HG03135 (cell line): Measurements from ENCODE around the gene IL32.

Experiments used
- ATAC-seq: cut with Tn5 transposase; IDR thresholded peaks from one replicate; pipeline ENCODE4 v1.9.1; 2021; ENCODE audit warnings: mild to moderate bottlenecking, moderate library complexity; ENCODE audit not compliant: unreplicated experiment

The IL32 gene

DNA sequence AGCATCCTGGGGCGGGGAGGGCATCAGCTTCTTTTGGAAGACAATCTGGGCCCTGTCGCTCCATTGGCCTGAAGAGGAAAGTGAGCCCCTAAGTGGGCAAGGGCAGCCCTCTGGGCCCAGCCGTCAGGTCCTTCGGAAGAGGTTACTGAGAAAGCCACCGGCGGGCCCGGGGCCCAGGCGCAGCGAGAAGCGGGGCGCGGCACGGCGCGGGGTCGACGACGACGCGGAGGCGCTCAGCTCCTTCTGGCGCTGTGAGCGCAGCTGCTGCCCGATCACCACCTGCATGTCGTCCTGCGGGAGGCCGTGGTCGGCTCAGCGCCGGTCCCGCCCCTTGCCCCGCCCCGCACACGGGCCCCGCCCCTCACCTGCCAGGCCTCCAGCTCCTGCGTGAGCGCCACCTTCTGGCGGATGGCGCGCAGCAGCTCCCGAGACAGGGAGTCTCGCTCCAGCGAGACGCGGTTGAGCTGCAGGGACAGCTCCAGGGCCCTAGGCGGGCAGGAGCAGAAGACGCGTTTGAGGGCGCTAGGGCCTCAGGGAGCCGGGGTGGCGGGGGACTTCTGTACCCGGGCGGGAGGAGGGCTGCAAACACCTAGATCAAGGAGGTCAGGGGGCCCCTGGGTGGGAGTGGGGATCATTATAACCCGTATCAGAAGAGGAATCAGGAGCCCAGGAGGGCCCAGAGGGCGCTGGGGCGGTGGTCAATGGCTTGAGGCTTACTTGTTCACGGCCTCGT, 37.3 kb upstream of the IL32 start:
- ATAC-seq, result no peak

- no peak for ATAC-seq
These were observed 36.6 kb upstream of the IL32 start for GRCh38 chr16:3028716-3029319.

- no peak for ATAC-seq
These were observed 35.8 kb upstream of the IL32 start for GRCh38 chr16:3029491-3030221.

GRCh38 chr16:3030222-3031212, 34.9 kb upstream of the IL32 start:
- ATAC-seq, result no peak

- ATAC-seq, result no peak
These were observed 32.8 kb upstream of the IL32 start for GRCh38 chr16:3032624-3033023.

DNA sequence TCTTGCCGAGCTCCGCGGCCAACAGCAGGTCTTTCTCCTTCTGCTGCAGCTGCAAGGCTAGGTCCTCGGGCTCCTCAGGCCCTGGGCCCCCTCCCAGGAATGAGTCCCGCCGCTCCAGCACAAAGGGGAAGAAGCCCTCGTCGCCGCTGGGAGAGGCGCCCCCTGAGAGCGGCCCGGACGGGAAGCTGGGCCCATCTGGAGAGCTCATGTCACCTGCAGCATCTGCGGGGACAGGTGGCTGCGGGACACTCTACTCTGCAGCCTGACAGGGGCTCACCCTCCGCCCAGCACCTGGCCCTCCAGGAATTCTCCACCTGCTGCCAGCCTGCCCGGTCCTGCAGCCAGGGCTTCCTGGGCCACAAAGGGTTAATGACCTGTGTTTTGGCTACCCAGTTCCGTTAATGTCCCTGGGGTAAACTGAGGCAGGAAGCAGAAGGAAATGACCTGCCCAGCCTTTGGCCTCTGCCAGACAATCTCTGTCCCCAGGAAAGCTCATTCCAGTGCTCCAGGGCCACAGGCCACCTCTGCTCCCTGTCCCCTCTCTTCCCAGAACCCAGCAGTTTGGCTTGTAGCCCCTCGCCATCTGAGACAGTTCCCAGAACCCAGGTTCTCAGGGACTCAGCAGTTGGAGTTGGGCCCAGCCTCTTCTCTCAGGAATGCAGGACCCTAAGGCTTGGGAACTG, 30.0 kb upstream of the IL32 start:
- no peak for ATAC-seq

DNA sequence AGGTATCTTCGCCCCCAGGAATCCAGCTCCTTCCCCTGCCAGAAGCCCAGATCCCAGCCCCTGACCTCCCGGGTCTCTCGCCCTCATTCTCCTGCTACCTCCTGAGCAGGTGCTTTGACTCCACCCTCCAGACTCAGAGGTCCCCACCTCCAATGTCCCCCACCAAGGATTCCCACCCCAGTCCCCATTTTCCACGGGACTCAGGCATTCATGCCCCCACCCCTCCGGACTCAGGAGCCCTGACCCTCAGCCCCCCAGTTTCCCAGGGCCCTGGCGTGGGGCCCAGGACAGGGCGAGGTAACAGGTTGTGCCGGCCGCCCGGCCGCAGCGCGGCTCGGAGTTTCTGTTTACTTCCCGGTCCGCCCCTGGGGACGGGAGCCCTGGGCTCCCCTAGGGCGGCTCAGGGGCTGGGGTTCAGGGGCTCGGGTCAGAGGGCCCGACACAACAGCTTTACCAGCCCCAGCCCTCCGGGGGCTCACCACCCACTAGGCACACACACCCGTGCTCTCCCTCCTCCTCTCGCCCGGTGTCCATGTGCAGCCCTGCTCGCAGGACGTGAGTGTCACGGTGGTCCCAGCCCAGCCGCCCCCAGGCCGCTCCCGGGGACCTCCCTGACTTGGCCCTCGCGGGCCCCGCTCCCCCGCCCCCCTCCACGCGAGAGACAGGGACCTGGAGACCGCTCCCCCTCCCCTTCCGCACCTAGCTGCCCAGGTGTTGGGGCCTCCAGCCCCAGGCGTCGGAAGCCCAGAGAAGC, 29.3 kb upstream of the IL32 start:
- no peak for ATAC-seq

- no peak for ATAC-seq
These were observed 28.6 kb upstream of the IL32 start, which contains the start of gene BICDL2 for GRCh38 chr16:3036726-3037315. Gene BICDL2, minus strand, starts transcription at chr16:3036944. Its CDS starts 1,448 bp downstream, at chr16:3035496.

GRCh38 chr16:3038256-3038655, 27.2 kb upstream of the IL32 start:
- ATAC-seq, result no peak

DNA sequence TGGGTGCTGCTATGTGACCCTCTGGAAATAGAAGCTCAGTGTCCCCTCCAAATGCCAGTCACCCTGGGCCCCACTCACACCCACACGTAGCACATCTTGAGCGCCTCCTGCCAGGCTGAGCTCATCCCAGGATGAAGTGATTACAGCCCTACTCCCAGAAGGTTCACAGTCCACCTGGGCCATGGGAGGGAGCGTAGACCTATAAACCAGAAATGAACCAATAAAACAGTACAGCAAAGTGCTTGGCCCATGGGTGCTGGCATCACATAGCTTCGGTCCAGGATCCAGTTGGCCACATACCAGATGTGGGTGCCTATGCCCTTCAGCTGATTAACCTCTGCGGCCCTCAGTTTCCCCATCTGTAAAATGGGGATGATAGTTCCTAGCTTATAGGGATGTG, 26.5 kb upstream of the IL32 start:
- no peak for ATAC-seq

DNA sequence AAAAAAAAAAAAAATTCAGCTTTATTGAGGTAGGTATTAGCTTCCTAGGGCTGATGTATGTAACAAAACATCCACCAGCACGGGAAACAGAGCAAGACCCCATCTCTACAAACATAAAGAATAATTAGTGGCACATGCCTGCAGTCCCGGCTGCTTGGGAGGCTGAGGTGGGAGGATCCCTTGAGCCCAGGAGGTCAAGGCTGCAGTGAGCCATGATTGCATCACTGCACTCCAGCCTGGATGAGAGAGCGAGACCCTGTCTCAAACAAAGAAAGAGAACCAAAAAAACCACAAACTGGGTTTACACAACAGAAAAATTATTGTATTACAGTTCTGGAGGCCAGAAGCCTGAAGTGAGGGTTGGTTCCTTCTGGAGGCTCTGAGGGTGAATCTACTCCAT, 23.1 kb upstream of the IL32 start:
- ATAC-seq, result no peak

- no peak for ATAC-seq
These were observed 20.7 kb upstream of the IL32 start for GRCh38 chr16:3044708-3045107.

GRCh38 chr16:3045758-3046640, 19.4 kb upstream of the IL32 start, which contains the start of gene MMP25:
Gene MMP25, plus strand, starts transcription at chr16:3046561. Its CDS starts 357 bp downstream, at chr16:3046918.
- no peak for ATAC-seq

GRCh38 chr16:3046641-3047386, 18.6 kb upstream of the IL32 start:
- no peak for ATAC-seq

GRCh38 chr16:3047387-3047720, 18.1 kb upstream of the IL32 start:
- ATAC-seq, result no peak

GRCh38 chr16:3049921-3050481, 15.4 kb upstream of the IL32 start:
- ATAC-seq, result no peak

DNA sequence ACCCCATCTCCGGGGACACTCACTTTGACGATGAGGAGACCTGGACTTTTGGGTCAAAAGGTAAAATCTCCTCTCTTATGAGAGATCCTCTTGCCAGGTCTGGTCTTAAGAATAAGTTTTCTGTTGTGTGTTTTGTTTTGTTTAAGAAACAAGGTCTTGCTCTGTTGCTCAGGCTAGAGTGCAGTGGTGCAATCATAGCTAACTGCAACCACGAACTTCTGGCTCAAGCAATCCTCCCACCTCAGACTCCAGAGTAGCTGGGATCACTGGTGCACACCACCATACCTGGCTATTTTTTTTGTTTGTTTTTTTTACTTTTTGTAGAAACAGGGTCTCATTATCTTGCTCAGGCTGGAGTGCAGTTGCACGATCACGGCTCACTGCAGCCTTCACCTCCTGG, 15.0 kb upstream of the IL32 start:
- no peak for ATAC-seq
